ENCODE data around the gene SEPTIN1.
"Not testable (repeated sequence)": the region's sequence is repeated elsewhere in the genome, so short reads cannot be mapped to it uniquely, and the experiment has no call there.

Gene SEPTIN1

DNA sequence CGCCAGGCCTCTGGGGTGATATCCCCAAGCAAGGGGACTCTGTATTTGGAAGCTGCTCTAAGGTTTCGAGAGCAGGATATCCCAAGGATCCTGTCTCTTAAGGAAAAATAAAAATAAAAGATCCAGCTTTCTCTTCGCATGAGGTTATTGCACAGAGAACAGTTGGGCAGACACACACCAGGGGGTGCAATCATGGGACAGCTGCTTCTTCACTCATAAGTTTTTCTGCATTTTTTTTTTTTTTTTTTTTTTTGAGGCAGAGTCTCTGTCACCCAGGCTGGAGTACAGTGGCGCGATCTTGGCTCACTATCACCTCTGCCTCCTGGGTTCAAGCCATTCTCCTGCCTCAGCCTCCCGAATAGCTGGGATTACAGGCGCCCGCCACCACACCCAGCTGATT, 40.4 kb downstream of the SEPTIN1 start:
- not testable (repeated sequence) for DNase-seq (ENCODE audit: low spot score)

- no peak for DNase-seq (ENCODE audit: low spot score)
Measured at GRCh38 chr16:30340621-30341020, 41.7 kb downstream of the SEPTIN1 start.

- not testable (repeated sequence) for DNase-seq (ENCODE audit: low spot score)
Measured at GRCh38 chr16:30338715-30339114, 43.6 kb downstream of the SEPTIN1 start.

GRCh38 chr16:30337964-30338357, 44.4 kb downstream of the SEPTIN1 start:
- not testable (repeated sequence) for DNase-seq (ENCODE audit: low spot score)

DNA sequence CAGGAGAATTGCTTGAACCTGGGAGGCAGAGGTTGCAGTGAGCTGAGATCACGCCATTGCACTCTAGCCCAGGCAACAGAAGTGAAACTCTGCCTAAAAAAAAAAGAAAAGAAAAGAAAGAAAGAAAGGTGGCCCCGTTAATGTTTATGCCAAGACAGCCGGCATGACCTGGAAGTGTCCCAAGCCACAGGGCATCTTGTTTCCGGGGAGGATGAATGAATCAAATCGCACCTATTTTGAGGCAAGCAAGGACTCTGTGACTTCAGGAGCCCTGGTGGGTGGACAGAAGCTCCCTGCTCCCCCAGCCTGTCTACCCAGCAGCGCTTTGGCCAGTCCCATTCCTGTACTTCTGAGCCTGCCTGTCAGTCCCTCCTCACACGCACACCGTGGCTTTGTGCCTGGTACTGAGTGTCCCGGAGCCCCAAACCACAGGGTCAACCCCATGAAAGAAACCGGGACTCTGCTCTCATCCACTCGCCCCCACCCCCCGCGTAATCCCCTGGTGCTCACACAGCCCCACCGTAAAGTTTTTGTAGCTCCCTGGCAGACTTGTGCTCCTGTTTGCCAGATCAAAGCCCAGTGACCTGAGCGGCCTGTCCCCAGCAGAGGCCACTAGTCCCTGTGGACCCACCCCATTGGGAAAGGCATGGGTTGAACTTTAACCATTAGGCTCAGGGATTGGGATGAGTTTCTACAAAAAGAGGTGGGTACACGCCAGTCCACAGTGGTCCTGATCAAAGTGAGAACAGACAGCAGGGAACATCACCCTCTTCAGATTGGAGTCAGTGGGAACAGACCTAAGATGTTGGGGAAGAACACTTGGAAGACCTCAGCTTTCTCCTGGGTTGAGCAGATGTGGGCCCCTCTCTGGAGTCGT, 46.5 kb downstream of the SEPTIN1 start:
- DNase-seq (ENCODE audit: low spot score), result peak; percentile 51

GRCh38 chr16:30335028-30335597, 47.2 kb downstream of the SEPTIN1 start:
- peak; percentile 79 for DNase-seq (ENCODE audit: low spot score)

- DNase-seq (ENCODE audit: low spot score), result peak; percentile 73
Measured at GRCh38 chr16:30334473-30334989, 47.8 kb downstream of the SEPTIN1 start.

Measured in RKO (cell line).